ENCODE measurements around the gene VAMP8.
"Not testable (repeated sequence)": the region's sequence is repeated elsewhere in the genome, so short reads cannot be mapped to it uniquely, and the experiment has no call there.

Gene VAMP8

DNA sequence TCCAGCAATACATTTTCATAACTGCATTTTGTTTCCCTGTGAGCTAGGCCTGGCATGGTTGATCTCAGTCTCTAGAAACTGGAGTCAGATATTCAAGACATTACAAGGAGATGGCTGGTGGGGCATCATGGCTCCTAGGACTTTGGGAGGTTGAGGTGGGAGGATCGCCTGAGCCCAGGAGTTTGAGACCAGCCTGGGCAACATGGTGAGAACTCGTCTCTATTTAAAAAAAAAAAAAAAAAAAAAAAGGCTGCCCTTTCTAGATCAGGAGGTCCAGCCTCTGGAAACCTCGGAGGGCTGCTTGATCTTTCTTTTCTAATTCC is 362 bp upstream of the VAMP8 start:
- no peak overlapping the region for H3K4me3 ChIP-seq (ENCODE audit: low read length)
- no peak for DNase-seq (ENCODE audit: low read depth, low spot score)

DNA sequence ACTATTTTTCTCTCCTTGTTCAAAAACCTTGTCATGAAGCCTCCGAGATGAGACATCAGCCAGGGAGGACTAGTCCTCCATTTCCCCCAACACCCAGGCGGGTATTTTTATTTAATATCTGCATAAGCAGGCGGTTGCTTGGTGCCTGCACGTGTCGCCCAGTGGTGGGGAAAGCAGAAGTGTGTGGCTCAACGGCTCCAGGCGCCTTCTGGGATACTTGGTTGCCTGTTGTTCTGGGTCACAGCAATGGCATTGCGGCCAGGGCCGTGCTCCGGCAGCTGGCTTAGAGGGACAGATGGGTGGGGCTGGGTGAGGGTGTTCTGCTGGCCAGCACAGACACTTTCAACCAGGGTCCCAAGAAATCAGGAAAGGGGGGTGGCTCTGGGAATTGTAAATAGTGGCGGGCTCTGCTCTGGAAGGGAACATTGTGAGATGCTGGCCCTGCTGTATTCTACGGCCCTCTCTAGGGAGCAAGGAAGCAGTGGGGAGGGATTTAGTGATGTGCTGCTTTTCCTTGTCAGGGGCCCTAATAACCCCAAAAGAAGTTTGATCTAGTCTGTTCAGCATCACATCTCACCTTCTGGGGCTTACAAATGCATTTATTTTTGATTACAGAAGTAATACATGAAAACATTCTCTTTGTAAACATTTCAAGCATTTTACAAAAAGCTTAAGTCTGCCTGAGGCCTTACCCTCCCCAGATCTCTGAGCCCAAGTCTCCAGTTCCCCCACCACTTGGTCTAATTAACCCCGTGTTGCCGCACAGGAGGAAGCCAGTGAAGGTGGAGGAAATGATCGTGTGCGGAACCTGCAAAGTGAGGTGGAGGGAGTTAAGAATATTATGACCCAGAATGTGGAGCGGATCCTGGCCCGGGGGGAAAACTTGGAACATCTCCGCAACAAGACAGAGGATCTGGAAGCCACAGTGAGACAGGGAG is 1.1 kb downstream of the VAMP8 start:
- no peak for DNase-seq (ENCODE audit: low read depth, low spot score)

DNA sequence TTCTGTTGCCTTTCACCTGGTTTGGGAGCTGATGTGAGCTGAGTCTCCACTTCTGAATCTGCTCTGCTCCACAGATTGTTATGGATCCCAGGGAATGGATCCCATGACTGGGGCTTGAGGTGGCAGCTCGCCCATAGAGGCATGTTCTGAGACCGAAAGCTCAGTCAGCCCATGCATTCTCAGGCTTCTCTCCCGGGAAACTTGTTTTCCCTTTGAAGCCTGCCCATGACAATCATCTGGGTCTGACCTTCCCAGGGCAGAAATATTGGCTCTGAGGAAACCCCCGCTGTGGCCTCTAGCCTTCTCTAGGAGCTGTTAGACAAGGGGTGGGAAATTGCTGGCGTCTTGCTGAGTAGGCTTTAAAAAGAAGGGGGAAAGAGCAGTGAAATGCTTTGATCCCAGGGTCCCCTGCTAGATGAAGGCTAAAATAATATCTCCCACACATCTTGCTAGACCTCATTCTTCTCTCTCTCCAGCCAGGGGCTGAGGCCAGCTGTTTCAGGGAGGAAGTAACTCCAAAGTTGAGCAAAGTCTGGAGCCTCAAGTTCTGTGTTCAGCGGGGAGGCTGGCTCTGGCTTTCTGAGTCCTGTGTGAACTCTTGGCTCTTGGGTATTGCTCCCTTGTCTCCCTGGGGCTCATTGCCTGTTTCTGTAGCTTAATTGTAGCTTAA is 2.0 kb downstream of the VAMP8 start:
- DNase-seq (ENCODE audit: low read depth, low spot score) = no peak

More for the DNA sequence above, 1.1 kb downstream of the VAMP8 start:
- H3K4me3 ChIP-seq (ENCODE audit: low read length) = no peak overlapping the region

DNA sequence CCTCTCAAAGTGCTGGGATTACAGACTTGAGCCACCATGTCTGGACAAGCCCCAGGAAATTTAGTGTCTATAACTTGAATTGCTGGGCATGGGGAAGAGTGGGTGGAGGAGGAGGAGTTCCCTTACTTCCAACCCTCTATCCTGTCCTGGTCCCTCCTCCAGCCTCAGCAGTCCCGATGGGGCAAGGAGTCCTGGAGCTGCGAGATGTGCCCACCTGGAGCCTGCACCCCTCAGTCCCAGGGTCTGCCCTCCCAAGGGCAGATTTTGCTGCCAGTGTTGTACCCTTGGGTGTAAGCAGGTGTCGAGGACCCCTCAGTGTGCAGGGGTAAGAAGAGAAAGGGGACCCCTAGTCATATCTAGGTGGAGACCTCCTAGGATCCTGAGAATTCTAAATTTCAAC is 2.8 kb downstream of the VAMP8 start:
- H3K4me3 ChIP-seq (ENCODE audit: low read length) = no peak overlapping the region
- no peak for DNase-seq (ENCODE audit: low read depth, low spot score)

More for the DNA sequence above, 2.0 kb downstream of the VAMP8 start:
- no peak overlapping the region for H3K4me3 ChIP-seq (ENCODE audit: low read length)

DNA sequence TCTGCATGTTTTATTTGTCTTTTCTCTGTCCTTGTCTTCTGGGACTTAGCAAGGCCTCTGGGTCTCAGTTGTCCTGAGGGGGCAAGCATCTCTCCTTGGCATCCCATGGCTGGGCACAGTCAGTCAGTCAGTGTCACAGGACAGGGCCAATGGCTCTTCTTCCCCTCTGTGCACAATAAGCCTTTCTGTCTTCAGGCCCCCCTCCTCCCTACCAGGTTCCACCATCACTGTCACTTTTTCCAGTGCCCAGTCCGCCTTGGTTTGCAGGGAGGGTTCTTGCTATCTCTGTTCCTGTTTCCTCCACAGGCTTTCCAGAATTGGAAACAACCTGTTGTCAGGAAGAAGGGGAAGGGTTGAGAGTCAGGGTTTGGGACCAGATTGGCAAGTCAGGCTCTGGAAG is 5.1 kb downstream of the VAMP8 start:
- no peak overlapping the region for H3K4me3 ChIP-seq (ENCODE audit: low read length)
- DNase-seq (ENCODE audit: low read depth, low spot score) = no peak

DNA sequence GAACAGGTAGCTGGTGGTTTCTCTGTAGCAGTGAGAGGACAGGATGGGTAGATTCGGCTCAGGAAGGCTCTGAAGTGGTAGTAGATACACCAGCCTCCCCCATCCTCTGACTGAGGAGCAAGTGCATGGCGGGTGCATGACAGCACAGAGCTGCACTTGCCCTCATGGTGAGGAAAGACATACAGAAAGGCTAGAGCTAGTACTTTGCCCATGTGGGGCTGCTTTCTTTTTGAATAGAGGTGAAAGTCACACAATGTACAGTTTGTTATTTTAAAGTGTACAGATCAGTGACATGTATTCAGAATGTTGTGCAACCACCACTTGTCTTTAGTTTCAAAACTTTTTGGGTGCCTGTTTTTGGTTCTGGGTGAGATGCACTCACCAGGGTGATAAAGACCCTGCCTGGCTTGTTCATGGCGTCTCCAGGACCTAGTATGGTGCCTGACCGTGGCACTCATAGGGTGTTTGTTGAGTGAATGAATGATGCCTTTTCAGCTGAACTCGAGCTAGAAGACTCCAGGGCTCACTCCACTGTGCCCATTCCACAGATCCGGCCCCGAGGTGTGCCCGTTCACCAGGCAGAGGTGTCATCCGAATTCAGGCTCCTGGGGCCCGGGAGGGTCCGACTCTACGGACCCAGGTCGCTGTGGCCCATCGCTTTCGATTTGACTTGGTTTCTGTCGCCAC is 6.4 kb downstream of the VAMP8 start:
- H3K4me3 ChIP-seq (ENCODE audit: low read length) = peak overlapping the region; percentile 78
- DNase-seq (ENCODE audit: low read depth, low spot score) = peak; percentile 43

DNA sequence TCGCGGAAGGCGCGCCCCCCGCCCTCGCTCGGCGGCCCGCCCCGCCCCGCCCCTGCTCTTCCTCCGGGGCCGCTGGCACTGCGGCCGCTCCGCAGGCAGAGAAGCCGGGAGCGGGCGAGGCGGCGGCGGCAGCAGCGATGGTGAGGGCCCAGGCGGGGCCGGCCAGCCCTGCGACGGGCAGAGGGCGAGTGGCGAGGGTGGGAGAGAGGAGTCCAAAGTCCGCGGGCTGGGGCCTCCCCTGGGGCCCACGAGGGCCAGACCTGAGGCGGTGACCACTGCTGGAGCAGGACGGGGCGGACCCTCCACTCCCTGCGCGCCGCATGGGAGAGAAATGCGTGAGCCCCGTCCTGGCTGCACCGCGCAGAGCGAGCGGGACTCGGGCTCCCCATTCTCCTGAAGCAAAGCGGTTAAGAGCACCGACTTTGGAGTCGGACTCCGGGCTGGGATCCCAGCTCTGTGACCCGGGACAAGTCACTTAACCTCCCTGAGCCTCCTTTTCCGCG is 7.0 kb downstream of the VAMP8 start, which contains the start of gene VAMP5:
TSS of gene VAMP5 (plus strand) at position 78 of the 503 bp plus-strand sequence. CDS start at position 138, 60 bp downstream.
- peak within 1 kb of the TSS; percentile 78 for H3K4me3 ChIP-seq (ENCODE audit: low read length)
- DNase-seq (ENCODE audit: low read depth, low spot score) = no peak

DNA sequence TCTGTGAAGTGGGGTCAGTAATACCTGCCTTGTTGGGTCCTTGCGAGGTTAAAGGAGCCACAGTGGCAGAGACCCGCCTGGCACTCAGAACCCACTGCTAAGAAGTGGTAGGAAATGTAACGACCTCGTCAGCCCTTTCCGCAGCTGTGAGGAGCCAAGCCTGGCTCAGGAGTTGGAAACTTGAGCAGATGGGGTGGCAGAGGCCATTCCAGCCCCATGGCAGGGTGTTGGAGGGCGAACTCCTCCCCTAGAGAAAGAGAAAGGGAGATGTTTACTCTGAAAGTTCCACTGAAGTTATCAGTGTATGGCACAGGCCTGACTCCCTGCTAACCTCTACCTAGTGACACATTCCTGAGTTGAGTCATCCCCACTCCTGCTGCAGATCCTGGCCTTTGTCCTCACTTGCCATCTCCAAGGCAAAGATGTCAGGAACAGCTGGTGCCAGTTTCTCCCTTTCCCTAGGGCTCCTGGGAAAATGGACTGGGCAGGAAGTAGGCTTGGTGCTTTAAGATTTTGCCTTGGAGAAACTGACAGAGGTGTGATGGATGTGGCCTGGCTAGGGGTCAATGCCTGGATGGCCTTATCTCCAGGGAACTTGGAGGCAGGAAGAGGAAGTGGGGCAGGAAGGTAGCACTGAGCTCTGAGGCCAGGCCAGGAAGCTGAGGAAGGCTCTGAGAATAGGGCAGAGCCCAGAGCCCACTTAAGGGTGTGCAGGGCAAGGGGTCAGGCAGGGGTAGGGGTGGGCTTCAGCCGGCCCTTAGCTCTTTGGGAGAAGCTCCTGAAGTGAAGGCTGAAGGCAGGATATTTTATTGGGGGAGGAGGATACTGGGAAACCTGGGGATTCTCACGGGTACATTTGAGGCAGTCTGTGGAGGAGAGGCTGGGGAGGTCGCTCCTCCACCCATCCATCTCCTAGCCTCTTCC is 7.7 kb downstream of the VAMP8 start:
- peak overlapping the region; percentile 78 for H3K4me3 ChIP-seq (ENCODE audit: low read length)
- no peak for DNase-seq (ENCODE audit: low read depth, low spot score)

DNA sequence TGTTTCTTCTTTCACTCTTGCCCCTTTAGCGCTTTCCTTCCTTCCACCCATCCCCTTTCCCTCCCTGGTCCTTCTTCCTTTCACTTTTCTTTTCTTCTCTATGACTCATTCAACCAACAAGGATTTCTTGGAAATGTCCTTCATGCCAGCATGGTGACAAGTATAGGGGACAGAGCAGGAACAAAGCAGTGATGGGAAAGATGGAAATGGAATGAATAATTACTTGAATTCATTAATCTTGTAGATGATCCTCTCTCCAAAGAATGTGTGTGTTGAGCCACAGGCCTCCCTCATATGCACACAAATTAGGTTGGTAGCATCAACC is 8.4 kb downstream of the VAMP8 start:
- H3K4me3 ChIP-seq (ENCODE audit: low read length) = peak overlapping the region; percentile 78
- no peak for DNase-seq (ENCODE audit: low read depth, low spot score)

DNA sequence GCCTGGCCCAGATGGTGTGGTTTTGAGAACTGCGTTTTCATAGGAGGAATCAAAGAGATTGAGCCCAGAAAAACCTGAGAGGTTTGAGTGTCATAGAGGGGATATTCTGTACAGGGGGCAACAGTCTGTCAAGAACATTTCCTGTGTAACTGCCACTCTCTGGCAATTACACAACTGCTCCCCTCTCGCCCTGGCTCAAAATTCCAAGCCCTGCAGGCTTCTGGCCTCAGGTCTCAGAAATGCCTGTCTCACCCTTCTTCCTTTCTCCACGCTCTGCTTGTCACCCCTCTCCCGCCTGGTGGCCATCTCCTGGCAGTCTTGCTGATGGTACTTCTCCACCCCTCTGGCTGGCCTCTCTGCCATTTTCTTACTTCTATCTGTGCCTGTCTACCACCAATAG is 10.8 kb downstream of the VAMP8 start:
- peak; percentile 36 for DNase-seq (ENCODE audit: low read depth, low spot score)
- H3K4me3 ChIP-seq (ENCODE audit: low read length) = no peak overlapping the region

DNA sequence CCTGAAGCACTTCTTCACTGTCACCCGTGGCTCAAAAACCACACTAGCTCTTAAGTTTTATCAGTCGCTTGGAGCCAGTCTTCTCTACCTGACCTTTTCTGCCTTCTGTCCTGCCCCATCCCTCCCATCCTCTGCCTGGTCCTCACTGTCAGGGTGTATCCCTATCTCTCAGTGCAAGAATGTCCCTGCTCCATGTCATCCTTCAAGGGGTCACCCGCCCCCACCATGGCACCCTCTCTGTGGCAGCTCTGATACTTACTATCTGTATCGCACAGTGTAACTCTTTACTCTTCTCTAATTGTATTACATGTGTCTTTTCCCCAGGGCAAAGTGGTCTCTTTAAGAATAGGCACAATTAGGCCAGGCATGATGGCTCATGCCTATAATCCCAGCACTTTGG is 11.3 kb downstream of the VAMP8 start:
- no peak for DNase-seq (ENCODE audit: low read depth, low spot score)
- H3K4me3 ChIP-seq (ENCODE audit: low read length) = no peak overlapping the region

DNA sequence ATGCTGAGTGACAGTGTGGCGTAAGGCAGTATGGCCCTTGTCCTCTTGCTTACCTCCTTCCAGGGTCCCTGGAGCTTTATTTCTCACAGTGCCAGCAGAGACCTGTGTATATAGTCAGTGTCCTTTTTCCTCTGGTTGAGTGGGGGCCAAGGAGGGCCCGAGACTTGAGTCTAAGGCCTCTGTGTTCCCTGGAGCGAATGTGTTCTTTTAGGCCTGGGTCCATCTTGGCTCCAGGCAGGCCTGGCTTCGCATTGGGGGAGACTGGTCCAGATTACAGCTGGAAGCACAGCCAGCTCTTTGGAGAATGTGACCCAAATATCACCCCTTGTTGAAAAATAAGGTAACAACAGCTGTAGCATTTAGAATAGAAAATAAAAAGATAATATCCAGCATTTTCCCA is 11.8 kb downstream of the VAMP8 start:
- no peak overlapping the region for H3K4me3 ChIP-seq (ENCODE audit: low read length)
- DNase-seq (ENCODE audit: low read depth, low spot score) = no peak

DNA sequence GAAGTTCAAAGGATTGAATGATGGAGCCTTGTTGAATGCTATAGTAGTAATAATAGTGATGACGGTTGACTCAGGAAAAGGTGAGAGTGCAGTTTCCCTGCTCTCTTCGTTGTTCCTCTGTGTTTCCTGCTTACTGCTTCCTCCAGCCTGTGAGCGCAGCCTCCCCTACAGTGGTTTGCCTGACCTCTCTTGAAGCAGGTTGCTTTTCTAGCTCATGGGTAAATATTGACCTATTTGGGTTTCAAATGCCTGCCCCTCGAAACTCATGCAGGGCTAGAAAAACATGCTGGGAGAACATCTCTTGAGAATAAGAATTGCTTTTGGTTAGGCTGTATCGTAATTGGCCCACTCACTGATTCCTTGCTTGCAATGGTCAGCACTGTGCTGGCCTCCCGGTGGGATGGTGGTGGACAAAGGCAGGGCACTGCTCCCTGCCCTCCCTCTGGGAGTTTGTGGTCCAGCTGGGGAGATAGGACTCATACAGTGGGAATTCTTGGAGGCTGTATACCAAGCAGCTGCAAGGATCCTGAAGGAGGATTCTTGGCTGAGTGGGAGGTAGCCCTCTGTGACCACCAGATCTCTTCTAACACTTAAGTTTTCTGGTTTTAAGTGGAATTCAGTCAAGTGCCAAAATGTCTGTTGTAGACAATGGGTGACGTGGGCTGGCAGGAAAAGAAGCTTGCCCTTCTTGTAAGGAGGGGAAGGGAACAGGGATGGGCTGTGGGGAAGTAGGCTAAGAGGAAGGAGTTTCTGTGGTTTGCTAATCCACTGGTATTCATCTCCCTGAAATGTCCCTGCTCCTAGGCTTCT is 12.8 kb downstream of the VAMP8 start:
- no peak overlapping the region for H3K4me3 ChIP-seq (ENCODE audit: low read length)
- no peak for DNase-seq (ENCODE audit: low read depth, low spot score)

DNA sequence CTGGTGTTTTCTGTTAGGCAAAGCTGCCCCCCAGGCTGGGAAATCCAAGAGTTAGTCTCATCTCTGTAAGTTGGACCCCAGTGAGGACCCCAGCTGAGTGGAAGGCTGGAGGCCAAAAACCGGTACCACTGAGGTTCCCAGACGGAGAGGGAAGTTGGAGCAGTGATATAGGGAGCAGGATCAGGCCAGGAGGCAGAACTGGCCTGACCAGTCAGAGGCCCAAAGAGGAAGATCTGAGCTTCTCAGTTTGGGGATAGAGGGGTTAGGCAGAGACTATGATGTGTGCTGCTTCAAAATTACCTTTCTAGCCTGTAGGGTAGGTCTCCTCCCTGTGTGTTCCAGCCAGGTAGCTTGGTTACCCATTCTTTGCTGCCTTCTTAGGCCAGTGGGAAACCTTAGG is 13.6 kb downstream of the VAMP8 start:
- H3K4me3 ChIP-seq (ENCODE audit: low read length) = no peak overlapping the region
- DNase-seq (ENCODE audit: low read depth, low spot score) = no peak

DNA sequence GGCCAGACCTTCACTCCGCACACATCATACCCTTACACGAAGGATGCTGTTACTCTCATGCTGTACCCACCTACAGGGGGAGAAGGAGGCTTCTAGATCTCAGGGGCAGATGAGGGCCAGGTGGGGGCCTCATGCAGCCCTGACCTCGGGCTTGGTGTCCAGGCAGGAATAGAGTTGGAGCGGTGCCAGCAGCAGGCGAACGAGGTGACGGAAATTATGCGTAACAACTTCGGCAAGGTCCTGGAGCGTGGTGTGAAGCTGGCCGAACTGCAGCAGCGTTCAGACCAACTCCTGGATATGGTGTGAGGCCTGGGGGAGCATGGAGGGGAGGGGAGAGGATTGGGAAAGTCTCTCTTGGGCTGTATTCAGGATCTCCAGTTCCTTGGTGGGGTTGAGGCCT is 14.2 kb downstream of the VAMP8 start:
- no peak for DNase-seq (ENCODE audit: low read depth, low spot score)
- no peak overlapping the region for H3K4me3 ChIP-seq (ENCODE audit: low read length)

DNA sequence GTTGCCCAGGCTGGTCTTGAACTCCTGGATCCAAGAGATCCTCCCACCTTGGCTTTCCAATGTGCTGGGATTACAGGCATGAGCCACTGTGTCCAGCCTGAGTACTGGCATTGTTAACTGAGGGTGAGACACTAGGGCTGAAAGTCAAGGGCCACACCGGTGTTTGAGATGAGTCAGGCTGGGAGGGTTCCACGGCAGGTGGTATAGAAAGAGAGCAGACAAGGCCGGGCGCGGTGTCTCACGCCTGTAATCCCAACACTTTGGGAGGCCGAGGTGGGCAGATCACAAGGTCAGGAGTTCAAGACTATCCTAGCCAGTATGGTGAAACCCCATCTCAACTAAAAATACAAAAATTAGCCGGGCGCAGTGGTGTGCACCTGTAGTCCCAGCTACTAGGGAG is 14.9 kb downstream of the VAMP8 start:
- DNase-seq (ENCODE audit: low read depth, low spot score); H3K4me3 ChIP-seq (ENCODE audit: low read length): not testable (repeated sequence)

DNA sequence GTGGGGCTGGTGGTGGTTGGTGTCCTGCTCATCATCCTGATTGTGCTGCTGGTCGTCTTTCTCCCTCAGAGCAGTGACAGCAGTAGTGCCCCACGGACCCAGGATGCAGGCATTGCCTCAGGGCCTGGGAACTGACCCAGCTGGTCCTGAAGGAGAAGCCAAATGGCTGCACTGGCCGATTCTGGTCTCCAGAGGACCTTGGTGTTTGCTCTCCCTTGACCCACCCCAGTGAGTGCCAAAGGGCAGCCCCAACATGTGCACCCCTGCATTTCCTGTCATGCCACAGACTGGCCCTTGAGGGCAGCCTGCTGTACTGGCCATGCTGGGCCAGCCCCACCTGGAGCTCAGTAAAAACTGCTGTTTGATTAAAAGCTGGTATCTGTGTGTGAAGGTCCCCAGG is 15.6 kb downstream of the VAMP8 start:
- no peak for DNase-seq (ENCODE audit: low read depth, low spot score)
- no peak overlapping the region for H3K4me3 ChIP-seq (ENCODE audit: low read length)

DNA sequence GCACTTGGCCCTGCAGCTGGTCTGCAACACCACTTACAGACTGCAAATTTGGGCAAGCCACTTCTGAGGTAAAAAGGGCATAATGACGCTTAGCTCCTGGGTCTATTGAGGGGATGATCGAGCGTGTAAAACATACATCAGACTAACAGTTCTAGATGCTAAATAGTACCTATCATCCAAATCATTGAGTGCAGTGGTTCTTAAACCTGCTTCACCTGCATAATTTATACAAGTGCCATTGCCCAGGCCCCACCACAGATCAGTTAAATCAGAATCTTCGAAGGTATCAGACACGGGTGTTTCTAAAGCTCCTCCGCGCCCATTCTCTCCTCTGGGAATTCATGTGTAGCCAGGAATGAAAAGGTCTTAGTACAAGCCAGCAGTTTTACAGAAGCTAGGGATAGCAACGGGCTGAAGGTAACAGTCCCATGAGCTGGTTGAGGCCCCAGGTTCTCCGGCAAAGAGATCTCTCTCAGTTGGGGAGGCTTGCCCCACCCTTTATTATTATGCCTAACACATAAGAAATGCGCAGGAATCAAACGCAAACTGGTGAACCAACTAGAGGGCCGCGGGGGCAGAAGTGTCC is 17.4 kb downstream of the VAMP8 start:
- H3K4me3 ChIP-seq (ENCODE audit: low read length) = peak overlapping the region; percentile 98
- no peak for DNase-seq (ENCODE audit: low read depth, low spot score)

Measured in Jurkat, Clone E6-1 (cell line).